22Rv1 (cell line): Measurements from ENCODE around the gene WRAP73.
A peak's percentile ranks its signal among the peaks of the same experiment; 100 is the strongest.
"Not testable (repeated sequence)": the region's sequence is repeated elsewhere in the genome, so short reads cannot be mapped to it uniquely, and the experiment has no call there.

ENCODE experiments used
- H3K27ac ChIP-seq: fragments of 450-650 bp; 2 replicates; pipeline ENCODE4 v1.5.1; 2017
- ZFX ChIP-seq: fragments of 450-650 bp; IDR thresholded peaks from 2 replicates; pipeline ENCODE4 v1.6.1; 2017; ENCODE audit warnings: antibody characterized with exemption, borderline replicate concordance
- TF ChIP-seq, protein P1 (sequence below): fragments of 450-650 bp; IDR thresholded peaks from 2 replicates; pipeline ENCODE4 v1.5.1; 2017; ENCODE audit warnings: mild to moderate bottlenecking

Gene WRAP73

DNA sequence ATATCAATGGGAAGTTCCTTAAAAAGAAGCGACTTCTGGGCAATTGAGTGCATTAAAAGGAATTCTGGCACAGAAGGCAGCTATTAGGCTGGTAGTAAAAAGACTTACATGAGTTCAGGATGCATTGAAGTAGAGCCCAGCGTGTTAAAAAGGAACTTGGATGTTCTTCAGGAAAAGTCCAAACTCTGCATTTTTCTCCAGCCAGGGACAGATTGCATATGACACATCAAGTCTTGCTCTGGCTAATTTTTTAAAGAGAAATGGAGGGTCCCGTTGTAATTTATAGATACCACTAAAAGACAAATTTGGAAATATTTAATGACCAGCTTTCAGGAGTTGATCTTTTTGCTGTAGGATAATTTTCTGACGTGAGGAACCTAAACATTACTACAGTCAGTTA, 23.9 kb downstream of the WRAP73 start:
- TF ChIP-seq ZFX, result no peak
- TF ChIP-seq, protein P1, sequence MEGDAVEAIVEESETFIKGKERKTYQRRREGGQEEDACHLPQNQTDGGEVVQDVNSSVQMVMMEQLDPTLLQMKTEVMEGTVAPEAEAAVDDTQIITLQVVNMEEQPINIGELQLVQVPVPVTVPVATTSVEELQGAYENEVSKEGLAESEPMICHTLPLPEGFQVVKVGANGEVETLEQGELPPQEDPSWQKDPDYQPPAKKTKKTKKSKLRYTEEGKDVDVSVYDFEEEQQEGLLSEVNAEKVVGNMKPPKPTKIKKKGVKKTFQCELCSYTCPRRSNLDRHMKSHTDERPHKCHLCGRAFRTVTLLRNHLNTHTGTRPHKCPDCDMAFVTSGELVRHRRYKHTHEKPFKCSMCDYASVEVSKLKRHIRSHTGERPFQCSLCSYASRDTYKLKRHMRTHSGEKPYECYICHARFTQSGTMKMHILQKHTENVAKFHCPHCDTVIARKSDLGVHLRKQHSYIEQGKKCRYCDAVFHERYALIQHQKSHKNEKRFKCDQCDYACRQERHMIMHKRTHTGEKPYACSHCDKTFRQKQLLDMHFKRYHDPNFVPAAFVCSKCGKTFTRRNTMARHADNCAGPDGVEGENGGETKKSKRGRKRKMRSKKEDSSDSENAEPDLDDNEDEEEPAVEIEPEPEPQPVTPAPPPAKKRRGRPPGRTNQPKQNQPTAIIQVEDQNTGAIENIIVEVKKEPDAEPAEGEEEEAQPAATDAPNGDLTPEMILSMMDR, result no peak
- H3K27ac ChIP-seq, result peak overlapping the region; percentile 66

DNA sequence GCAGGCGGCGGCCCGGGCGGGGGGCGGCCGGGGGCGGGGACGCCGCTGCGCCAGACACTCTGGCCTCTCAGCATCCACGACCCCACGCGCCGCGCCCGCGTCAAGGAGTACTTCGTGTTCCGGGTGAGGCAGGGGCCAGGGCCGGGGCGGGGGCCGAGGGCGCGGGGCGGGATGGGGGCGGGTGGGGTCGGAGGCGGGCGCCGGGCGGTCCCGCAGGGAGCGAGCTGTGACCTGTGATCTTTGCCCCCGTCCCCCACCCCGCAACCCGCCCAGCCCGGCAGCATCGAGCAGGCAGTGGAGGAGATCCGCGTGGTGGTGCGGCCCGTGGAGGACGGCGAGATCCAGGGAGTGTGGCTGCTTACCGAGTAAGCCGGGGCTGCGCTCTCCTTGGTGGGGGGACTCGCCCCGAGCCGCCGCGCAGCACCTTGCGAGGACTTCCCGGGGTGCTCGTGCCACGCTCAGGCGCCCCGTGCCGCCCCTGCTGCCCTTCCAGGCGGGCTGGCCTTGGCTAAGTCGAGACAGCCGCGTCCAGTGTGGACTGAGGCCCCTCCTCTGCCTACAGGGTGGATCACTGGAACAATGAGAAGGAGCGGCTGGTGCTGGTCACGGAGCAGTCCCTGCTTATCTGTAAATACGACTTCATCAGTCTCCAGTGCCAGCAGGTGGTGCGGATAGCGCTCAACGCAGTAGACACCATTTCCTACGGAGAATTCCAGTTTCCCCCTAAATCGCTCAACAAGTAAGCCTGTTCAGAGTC, 24.6 kb downstream of the WRAP73 start:
- peak overlapping the region; percentile 66 for H3K27ac ChIP-seq
- TF ChIP-seq, protein P1, result no peak
- TF ChIP-seq ZFX, result no peak

DNA sequence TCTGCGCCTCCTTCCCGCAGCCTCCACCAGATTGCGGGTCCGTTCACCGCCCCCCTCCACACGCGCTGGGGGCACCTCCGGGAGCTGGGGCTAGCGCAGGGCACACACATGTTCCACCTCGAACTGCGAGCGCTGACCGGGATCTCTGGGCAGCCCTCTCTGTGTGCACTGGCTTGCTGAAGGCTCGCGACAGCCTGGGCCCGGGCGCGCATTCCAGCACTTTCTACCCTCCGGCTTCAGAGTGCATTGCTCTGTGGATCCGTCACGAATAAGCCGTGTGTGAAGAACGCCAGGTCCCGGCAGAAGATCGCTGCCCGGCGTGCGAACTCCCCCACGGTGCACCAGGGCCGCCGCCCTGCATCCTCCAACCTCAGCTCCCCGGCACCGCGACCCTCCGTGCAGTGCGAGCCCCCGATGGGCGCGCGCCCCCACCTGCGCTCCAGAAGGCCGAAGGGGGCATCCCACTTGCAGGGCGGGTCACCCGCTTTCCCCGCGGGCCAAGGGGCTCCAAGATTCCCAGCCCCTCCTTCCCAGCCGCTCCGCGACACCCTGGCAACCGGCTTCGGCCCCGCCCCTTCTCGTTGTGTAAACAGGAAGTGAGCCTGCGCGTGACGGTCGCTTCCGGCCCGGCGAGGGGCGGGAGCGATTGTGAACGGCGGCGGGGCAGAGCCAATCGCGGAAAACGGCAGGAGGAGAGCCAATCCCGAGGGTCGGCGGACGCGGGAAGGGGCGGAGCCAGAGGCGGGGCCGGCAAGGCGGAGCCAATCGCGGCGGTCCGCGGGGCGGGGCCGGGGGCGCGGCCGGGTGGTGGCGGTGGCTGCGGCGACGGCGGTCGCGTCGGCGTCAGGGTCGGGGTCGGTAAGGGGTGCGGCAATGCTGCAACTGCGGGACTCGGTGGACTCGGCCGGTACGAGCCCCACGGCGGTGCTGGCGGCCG, 25.4 kb downstream of the WRAP73 start, which contains the start of gene TPRG1L:
TPRG1L (plus strand) TSS at position 816 of the 937 bp plus-strand sequence; CDS start at position 874, 58 bp downstream.
- TF ChIP-seq, protein P1, result no peak
- no peak for TF ChIP-seq ZFX
- H3K27ac ChIP-seq, result peak within 1 kb of the TSS; percentile 66

DNA sequence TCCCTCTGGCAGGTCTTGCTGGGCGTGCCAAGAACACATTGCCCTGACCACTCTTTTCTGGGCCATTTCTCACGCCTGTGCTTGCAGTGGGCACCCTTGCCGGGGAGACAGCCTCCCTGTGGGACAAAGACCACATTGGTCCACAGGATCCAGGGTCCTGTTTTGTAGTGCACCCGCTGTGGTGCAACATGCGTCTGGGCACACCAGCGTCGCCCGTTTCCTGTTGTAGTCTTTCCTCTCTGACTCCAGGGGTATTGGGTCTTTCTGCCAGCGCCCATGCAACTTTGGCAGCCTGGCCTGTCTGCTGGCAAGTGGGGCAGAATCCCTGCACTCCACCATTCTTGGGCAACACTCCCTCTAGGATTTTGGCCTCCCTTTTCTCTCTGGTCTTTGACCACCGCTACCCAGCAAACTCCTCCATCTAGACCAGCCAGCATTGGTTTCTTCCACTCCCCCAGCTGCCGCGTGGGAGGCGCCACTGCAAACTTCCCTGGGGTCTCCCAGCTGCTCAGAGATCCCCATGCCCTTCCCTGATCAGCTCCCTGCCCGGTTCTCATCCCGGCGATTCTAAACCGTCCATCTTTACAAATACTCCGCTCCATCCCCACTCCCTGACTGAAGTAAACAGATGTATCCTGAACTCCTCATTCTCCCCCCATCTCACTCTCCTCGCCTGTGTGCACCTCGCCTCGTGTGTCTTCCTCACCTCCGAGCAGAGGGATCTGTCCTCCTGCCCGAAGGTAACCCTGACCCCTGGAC, 26.3 kb downstream of the WRAP73 start:
- TF ChIP-seq ZFX, result no peak
- peak overlapping the region; percentile 66 for H3K27ac ChIP-seq

DNA sequence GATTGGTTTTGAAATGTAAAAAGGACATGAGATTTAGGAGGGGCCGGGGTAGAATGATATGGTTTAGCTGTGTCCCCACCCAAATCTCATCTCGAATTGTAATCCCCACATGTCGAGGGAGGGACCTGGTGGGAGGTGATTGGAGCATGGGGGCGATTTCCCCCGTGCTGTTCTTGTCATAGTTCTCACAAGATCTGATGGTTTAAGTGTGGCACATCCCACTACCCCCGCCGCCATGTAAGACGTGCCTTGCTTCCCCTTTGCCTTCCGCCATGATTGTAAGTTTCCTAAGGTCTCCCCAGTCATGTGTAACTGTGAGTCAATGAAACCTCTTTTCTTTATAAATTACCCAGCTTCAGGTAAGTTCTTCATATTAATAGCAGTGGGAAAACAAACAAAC, 27.8 kb downstream of the WRAP73 start:
- H3K27ac ChIP-seq, result not testable (repeated sequence)

DNA sequence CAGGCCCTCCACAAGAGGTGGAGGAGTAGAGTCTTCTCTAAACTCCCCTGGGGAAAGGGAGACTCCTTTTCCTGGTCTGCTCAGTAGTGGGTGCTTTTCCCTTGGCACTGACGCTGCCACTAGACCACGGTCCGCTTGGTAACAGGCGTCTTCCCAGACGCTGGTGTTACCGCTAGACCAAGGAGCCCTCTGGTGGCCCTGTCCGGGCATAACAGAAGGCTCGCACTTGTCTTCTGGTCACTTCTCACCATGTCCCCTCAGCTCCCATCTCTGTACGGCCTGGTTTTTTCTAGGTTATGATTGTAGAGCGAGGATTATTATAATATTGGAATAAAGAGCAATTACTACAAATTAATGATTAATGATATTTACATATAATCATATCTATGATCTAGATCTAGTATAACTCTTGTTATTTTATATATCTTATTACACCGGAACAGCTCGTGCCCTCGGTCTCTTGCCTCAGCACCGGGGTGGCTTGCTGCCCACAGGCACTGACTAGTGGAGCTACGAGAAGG, 28.7 kb downstream of the WRAP73 start:
- TF ChIP-seq, protein P1, result peak; percentile 80
- not testable (repeated sequence) for H3K27ac ChIP-seq

DNA sequence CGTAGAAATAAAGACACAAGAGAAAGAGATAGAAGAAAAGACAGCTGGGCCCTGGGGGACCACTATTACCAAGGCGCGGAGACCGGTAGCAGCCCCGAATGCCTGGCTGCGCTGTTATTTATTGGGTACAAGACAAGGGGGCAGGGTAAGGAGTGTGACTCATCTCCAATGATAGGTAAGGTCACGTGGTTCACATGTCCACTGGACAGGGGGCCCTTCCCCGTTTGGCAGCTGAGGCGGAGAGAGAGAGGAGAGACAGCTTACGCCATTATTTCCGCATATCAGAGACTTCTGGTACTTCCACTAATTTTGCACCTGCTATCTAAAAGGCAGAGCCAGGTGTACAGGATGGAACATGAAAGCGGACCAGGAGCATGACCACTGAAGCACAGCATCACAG, 29.2 kb downstream of the WRAP73 start:
- no peak for TF ChIP-seq ZFX
- TF ChIP-seq, protein P1, result no peak
- H3K27ac ChIP-seq, result no peak overlapping the region
